B cell (primary cell): ENCODE results near the gene AP5S1. TPM values are rescaled to one million over a fixed set of nuclear protein-coding genes. Genes with fewer than 3 reads are reported as not detected.

Experiments used
- ATAC-seq: fragments of 200-7000 bp; cut with Tn5 transposase; one replicate; pipeline ENCODE4 v1.10.0; 2021; ENCODE audit warnings: low read depth, mild to moderate bottlenecking, moderate number of reproducible peaks, moderate library complexity
- CTCF ChIA-PET: fragments of 350-600 bp; sonication (Branson Sonifier 250); formaldehyde crosslinking; loops from one replicate; lab custom pipeline; 2021; ENCODE audit warnings: antibody characterized with exemption, inconsistent platforms; lab: Charles Lee
- POLR2A ChIA-PET: fragments of 350-600 bp; sonication (Branson Sonifier 250); formaldehyde crosslinking; loops from one replicate; lab custom pipeline; 2021; ENCODE audit warnings: antibody characterized with exemption; lab: Charles Lee
- DNase-seq: peaks from one replicate; pipeline ENCODE4 v3.0.0; 2013
- H2AFZ ChIP-seq: 2 replicates; pipeline ENCODE4 v1.6.1; 2012; ENCODE audit warnings: mild to moderate bottlenecking, low read depth, low read length; ENCODE audit not compliant: insufficient read depth, poor library complexity, severe bottlenecking
- H3K27ac ChIP-seq, 2 donors: 1 replicate in 1 of 2; 2 replicates in 1 of 2; pipeline ENCODE4 v1.5.1; 2012 to 2013; ENCODE audit warnings: low read length in 2 of 2, mild to moderate bottlenecking in 2 of 2, moderate library complexity in 1 of 2
- H3K27me3 ChIP-seq, 4 experiments: fragments of 200-600 bp in 1 of 4; sonication (generic) in 1 of 4; replicated peaks in 1 of 4; 1 replicate in 2 of 4; 2 replicates in 2 of 4; pipeline versions ENCODE4 v1.6.1 to v1.7.0; 2013 to 2016; ENCODE audit warnings: low read length in 3 of 4, mild to moderate bottlenecking in 2 of 4, mixed read lengths in 1 of 4, moderate library complexity in 1 of 4; ENCODE audit not compliant: insufficient read depth in 4 of 4, control insufficient read depth in 3 of 4; ENCODE audit errors: control extremely low read depth in 1 of 4
- H3K36me3 ChIP-seq, 2 experiments: replicated peaks in 1 of 2; 1 replicate in 1 of 2; 2 replicates in 1 of 2; pipeline versions ENCODE4 v1.6.1 to v1.7.1; 2013; ENCODE audit warnings: low read length in 1 of 2; ENCODE audit not compliant: insufficient read depth in 2 of 2, control insufficient read depth in 1 of 2; ENCODE audit errors: control extremely low read depth in 1 of 2, extremely low read depth in 1 of 2
- H3K4me1 ChIP-seq, 2 donors: fragments of 200-600 bp in 1 of 2; sonication (generic) in 1 of 2; 1 replicate in 1 of 2; 2 replicates in 1 of 2; pipeline versions ENCODE4 v1.5.1 to v1.6.1; 2013 to 2017; ENCODE audit warnings: low read length in 2 of 2; ENCODE audit not compliant: control insufficient read depth in 2 of 2, insufficient read depth in 2 of 2
- H3K4me2 ChIP-seq: replicated peaks from 2 replicates; pipeline ENCODE3; 2012; ENCODE audit warnings: mild to moderate bottlenecking, low read depth, low read length; ENCODE audit not compliant: poor library complexity, severe bottlenecking
- H3K4me3 ChIP-seq, 5 experiments: fragments of 200-600 bp in 1 of 5; sonication (generic) in 1 of 5; 1 replicate in 3 of 5; 2 replicates in 2 of 5; pipeline versions ENCODE4 v1.5.1 to v1.7.0; 2011 to 2016; ENCODE audit warnings: low read length in 4 of 5, mild to moderate bottlenecking in 4 of 5, low read depth in 2 of 5, control low read depth in 1 of 5, moderate library complexity in 1 of 5; ENCODE audit not compliant: insufficient read depth in 1 of 5; ENCODE audit errors: control extremely low read depth in 1 of 5, extremely low read depth in 1 of 5
- H3K79me2 ChIP-seq: fragments of 200-600 bp; sonication (generic); one replicate; pipeline ENCODE4 v1.6.0; 2016; ENCODE audit warnings: low read length; ENCODE audit not compliant: control insufficient read depth, insufficient read depth
- H3K9ac ChIP-seq: fragments of 200-600 bp; sonication (generic); 2 replicates; pipeline ENCODE4 v1.6.1; 2017; ENCODE audit warnings: mild to moderate bottlenecking, low read length, moderate library complexity
- H3K9me3 ChIP-seq, 3 donors: one replicate each; pipeline versions ENCODE4 v1.6.1 to v1.7.1; 2013; ENCODE audit warnings: low read length in 2 of 3; ENCODE audit not compliant: control insufficient read depth in 2 of 3, insufficient read depth in 1 of 3; ENCODE audit errors: control extremely low read depth in 1 of 3
- H4K20me1 ChIP-seq: 2 replicates; pipeline ENCODE4 v1.6.0; 2012; ENCODE audit warnings: mild to moderate bottlenecking, low read length; ENCODE audit not compliant: insufficient read depth, control insufficient read depth, poor library complexity, severe bottlenecking
- H3K27ac Mint-ChIP-seq: one replicate; pipeline ENCODE4 v1.8.0; 2021; ENCODE audit warnings: mixed read lengths
- H3K27me3 Mint-ChIP-seq: one replicate; pipeline ENCODE4 v1.8.0; 2021; ENCODE audit warnings: mixed read lengths
- H3K4me1 Mint-ChIP-seq: one replicate; pipeline ENCODE4 v1.8.0; 2021; ENCODE audit warnings: mixed read lengths
- H3K4me3 Mint-ChIP-seq: one replicate; pipeline ENCODE4 v1.8.0; 2021; ENCODE audit warnings: mixed read lengths
- H3K9me3 Mint-ChIP-seq: one replicate; pipeline ENCODE4 v1.8.0; 2022; ENCODE audit warnings: mixed read lengths; ENCODE audit not compliant: insufficient read depth
- EZH2 ChIP-seq: IDR thresholded peaks from 2 replicates; pipeline ENCODE4 v1.6.1; 2012; ENCODE audit warnings: borderline replicate concordance, low read depth, mild to moderate bottlenecking, moderate library complexity, low read length; ENCODE audit not compliant: insufficient read depth, poor library complexity, severe bottlenecking
- WGBS: methylation state at CpG from one replicate; pipeline ENCODE4 v1.1.5; 2013; ENCODE audit warnings: missing lambda C conversion rate; ENCODE audit not compliant: insufficient coverage; 5-methylcytosine and 5-hydroxymethylcytosine counted together
- intact Hi-C: fragments of 100-400 bp; cut with micrococcal nuclease; formaldehyde crosslinking; loops from one replicate; pipeline ENCODE4 v1.10.0; 2022
- polyA plus RNA-seq: library from polyadenylated mRNA; depleted of rRNA; stranded (reverse); fragments of >200 nt; gene quantifications from 2 replicates; pipeline ENCODE4 v1.2.3, GENCODE V29; 2012
- total RNA-seq, 2 donors: library from RNA; stranded (reverse); fragments of 120-200 nt in 1 of 2; gene quantifications; 1 replicate in 1 of 2; 2 replicates in 1 of 2; pipeline versions ENCODE4 v1.2.3 to v1.2.4, GENCODE V29; 2013 to 2022
- TF ChIP-seq, protein P1 (sequence below): fragments of 200-600 bp; IDR thresholded peaks from one replicate; pipeline ENCODE4 v1.8.0; 2022; ENCODE audit warnings: antibody characterized with exemption, mild to moderate bottlenecking

Gene AP5S1
- total and polyA plus RNA-seq, 2 donors (not counting 1 experiment from before 2014, with no cell fraction given): 9.2 to 12.6 TPM

DNA sequence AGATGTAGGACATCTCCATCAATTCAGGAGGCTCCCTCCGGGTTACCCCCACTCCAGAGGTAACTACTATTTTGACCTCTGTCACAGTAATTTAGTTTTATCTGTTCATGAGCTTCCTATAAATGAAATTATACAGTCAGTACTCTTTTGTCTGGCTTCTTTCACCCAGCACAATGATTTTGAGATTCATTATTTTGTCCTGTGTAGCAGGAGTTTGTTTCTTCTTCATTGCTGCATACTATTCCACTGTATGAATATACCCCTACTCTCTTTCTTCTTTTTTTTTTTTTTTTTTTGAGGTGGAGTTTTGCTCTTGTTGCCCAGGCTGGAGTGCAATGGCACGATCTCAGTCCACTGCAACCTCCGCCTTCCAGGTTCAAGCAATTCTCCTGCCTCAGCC lies 11.8 kb upstream of the AP5S1 start:
- no peak for DNase-seq
- H2AFZ ChIP-seq: no peak overlapping the region
- peaks cover 24% of the 10 kb centered on the region for H3K4me1 Mint-ChIP-seq
- ATAC-seq: no peak
- H4K20me1 ChIP-seq: no peaks in the 10 kb centered on the region
- intact Hi-C loops: no loop called here
- no peak overlapping the region for H3K4me3 ChIP-seq
- H3K27me3 Mint-ChIP-seq: no peaks in the 10 kb centered on the region
- no peak overlapping the region for H3K4me3 Mint-ChIP-seq
- no peaks in the 10 kb centered on the region for H3K27me3 ChIP-seq
- peaks cover 0 to 27% of the 10 kb centered on the region in 2 experiments for H3K36me3 ChIP-seq
- WGBS: no CpG with 5 or more reads among the region's 3 CpGs
- no peak for TF ChIP-seq EZH2
- TF ChIP-seq, protein P1, sequence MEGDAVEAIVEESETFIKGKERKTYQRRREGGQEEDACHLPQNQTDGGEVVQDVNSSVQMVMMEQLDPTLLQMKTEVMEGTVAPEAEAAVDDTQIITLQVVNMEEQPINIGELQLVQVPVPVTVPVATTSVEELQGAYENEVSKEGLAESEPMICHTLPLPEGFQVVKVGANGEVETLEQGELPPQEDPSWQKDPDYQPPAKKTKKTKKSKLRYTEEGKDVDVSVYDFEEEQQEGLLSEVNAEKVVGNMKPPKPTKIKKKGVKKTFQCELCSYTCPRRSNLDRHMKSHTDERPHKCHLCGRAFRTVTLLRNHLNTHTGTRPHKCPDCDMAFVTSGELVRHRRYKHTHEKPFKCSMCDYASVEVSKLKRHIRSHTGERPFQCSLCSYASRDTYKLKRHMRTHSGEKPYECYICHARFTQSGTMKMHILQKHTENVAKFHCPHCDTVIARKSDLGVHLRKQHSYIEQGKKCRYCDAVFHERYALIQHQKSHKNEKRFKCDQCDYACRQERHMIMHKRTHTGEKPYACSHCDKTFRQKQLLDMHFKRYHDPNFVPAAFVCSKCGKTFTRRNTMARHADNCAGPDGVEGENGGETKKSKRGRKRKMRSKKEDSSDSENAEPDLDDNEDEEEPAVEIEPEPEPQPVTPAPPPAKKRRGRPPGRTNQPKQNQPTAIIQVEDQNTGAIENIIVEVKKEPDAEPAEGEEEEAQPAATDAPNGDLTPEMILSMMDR: no peak
- H3K27ac Mint-ChIP-seq: no peak overlapping the region
- H3K4me2 ChIP-seq: no peak overlapping the region
- ChIA-PET CTCF (interaction anchor here (0.7 to 2.3 kb wide), 2 partner anchors 9 to 925 kb away, joined by 4 read pairs; no protein-coding TSS in a partner anchor), POLR2A (interaction anchor here (0.7 kb wide), 1 partner anchor 1115 kb away, joined by 6 read pairs; no protein-coding TSS in a partner anchor)
- no peak overlapping the region for H3K27ac ChIP-seq
- H3K9ac ChIP-seq: no peak overlapping the region
- peaks cover 8% of the 10 kb centered on the region for H3K79me2 ChIP-seq
- peaks cover 8 to 19% of the 10 kb centered on the region in 2 donors for H3K4me1 ChIP-seq
- no peaks in the 10 kb centered on the region for H3K9me3 Mint-ChIP-seq
- H3K9me3 ChIP-seq: peaks cover 0 to 2% (median 0%) of the 10 kb centered on the region in 3 donors
